HG02623 (cell line): Measurements from ENCODE around the gene TAB3.

Experiments used
- ATAC-seq: cut with Tn5 transposase; IDR thresholded peaks from one replicate; pipeline ENCODE4 v1.9.1; 2021; ENCODE audit warnings: moderate library complexity; ENCODE audit not compliant: unreplicated experiment

TAB3 gene

DNA sequence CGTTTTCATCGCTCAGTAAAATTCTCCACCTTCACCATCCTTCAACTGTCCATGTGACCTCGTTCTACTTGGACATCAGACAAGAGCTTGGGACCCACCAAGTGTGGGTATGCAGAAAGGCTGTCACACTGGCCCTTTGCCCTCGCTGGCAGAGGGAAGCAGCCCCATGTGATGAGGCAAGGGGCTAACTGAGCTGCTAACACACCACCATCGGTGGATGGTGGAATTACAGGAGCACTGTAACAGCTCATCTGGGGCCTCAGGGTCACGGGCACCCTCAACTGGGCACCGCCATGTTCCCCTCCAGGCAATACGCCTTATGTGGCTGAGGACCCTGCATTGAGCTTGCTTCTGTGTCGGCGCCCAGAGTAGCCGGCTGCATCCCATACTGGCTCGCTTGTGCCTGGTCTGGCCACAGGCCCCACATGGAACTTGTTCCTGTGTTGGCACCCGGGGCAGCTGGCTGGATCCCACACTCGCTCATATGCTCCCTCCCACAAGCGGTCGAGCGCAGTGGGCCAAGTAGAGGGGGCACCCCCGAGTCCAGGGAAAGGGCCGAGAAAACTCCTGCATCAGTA, 109.5 kb downstream of the TAB3 start:
- no peak for ATAC-seq

DNA sequence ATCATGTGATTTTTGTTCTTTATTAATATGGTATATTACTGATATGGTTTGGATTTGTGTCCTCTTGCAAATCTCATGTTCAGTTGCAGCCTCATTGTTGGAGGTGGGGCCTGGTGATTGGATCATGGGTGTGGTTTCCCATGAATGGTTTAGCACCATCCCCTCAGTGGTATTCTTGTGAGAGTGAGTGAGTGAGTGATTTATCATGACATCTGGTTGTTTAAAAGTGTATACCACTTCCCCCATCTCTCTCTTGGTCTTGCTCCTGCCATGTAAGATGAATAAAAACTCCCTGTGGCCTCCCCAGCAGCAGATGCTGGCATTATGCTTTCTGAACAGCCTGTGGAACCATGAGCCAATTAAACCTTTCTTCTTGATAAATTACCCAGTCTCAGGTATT, 111.5 kb downstream of the TAB3 start:
- no peak for ATAC-seq
